ENCODE data around the gene ZNF142.

GRCh38 chr2:218635719-218636118 is 23.7 kb downstream of the ZNF142 start:
- TF ChIP-seq GATA3 (IDR thresholded peaks at IDR 0.05; ENCODE audit: low read depth, low read length) (no peak), GATA2 (IDR thresholded peaks at IDR 0.05; ENCODE audit: low read depth, low read length) (no peak)
